Fibroblast of villous mesenchyme (primary cell): ENCODE measurements around the gene UNC50. TPM values are rescaled to one million over a fixed set of nuclear protein-coding genes. Genes with fewer than 3 reads are reported as not detected.

ENCODE experiments used
- DNase-seq: peaks from one replicate; pipeline ENCODE4 v3.0.0-alpha.2; 2010; ENCODE audit warnings: low read depth
- H3K4me3 ChIP-seq: 2 replicates; pipeline ENCODE4 v1.5.1; 2011; ENCODE audit warnings: low read depth, mild to moderate bottlenecking, low read length
- total RNA-seq: library from RNA; depleted of rRNA; stranded (reverse); fragments of >200 nt; gene quantifications from 2 replicates; pipeline ENCODE4 v1.2.3, GENCODE V29; 2012
- TF ChIP-seq, protein P1 (sequence below): IDR thresholded peaks from 2 replicates; pipeline ENCODE4 v1.5.1; 2012; ENCODE audit warnings: low read depth, mild to moderate bottlenecking, low read length; ENCODE audit not compliant: insufficient read depth

Gene UNC50, protein sequence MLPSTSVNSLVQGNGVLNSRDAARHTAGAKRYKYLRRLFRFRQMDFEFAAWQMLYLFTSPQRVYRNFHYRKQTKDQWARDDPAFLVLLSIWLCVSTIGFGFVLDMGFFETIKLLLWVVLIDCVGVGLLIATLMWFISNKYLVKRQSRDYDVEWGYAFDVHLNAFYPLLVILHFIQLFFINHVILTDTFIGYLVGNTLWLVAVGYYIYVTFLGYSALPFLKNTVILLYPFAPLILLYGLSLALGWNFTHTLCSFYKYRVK
- 30.6 and 46.2 TPM in 2 replicates for total RNA-seq

DNA sequence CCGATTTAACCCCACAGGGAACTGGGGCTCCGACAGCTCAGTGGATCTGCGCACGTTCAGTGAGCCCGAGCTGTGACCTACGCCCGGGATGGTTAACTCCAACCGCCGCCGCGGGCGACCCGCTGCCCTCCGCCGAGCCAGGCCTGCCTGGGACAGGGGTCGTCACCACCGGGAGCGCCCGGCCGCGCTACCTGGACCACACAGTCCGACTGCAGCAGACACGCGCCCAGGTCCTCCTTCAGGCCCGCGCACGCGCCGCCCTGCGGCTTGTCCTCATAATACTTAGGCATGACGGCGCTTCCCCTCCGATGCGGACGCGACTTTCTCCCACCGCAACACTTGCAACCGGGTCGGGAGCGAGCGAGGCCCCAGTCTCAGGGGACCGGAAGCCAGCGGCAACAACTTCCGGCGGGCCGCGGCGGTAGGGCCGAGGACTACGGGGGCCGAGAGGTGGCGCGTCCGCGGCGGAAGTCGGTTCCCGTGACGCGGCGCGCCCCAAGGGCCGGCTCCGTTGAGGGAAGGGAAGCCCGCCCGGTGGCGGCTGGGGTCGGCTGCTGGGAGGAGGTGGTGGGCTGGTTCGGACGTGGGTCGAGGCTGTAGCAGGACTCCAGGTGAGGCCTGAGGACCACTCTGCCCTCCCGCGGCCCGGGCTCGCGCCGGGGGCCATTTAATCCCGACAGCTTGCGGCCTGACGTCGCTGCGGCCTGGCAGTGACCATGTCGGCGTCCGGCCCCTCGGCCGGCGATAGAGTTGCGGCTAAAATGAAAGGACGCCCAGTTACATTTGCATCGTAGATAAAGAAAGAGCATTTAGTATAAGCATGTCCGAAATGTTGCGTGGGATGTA lies at the start of gene UNC50, which contains the start of gene COA5:
TSS of gene UNC50 (plus strand) at position 474 of the 846 bp plus-strand sequence. CDS start 1,171 bp downstream, outside the sequence.
TSS of gene COA5 (minus strand) at position 397 of the 846 bp plus-strand sequence. CDS start at position 290, 107 bp downstream.
- peak within 1 kb of the TSS; percentile 88 for H3K4me3 ChIP-seq
- peak; percentile 95 for DNase-seq
- TF ChIP-seq, protein P1, sequence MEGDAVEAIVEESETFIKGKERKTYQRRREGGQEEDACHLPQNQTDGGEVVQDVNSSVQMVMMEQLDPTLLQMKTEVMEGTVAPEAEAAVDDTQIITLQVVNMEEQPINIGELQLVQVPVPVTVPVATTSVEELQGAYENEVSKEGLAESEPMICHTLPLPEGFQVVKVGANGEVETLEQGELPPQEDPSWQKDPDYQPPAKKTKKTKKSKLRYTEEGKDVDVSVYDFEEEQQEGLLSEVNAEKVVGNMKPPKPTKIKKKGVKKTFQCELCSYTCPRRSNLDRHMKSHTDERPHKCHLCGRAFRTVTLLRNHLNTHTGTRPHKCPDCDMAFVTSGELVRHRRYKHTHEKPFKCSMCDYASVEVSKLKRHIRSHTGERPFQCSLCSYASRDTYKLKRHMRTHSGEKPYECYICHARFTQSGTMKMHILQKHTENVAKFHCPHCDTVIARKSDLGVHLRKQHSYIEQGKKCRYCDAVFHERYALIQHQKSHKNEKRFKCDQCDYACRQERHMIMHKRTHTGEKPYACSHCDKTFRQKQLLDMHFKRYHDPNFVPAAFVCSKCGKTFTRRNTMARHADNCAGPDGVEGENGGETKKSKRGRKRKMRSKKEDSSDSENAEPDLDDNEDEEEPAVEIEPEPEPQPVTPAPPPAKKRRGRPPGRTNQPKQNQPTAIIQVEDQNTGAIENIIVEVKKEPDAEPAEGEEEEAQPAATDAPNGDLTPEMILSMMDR, result no peak

DNA sequence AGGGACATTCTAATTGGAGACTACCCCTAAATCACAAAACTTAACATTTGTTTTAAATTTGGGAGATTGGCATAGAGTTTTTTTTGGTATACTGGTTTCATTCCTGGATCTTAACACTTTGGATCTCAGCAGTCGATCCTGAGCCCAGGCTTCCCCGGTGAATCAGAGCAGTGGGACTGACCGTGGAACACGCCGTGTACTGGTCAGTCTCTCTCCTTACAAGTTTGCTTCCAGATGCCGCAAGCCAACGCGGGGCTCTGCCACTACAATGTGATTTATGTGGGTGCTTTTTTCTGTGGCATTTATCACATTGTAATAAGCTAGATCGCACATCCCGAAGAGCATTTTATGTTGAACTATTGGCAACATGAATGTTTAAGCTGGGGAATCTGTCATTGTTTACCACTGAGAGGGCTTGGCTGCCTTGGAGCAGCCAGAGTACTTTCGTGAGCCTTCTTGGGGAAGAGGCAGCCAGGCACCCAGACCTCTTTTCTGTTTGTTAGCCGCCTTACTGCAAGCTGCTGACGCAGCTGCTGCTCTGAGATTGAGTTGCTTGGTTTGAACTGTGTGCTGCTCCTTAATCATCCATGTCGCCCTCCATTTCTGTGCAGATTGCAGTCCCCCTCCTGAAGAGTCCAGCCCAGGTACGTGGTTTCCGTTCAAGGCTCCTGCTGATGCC lies 49.4 kb upstream of the UNC50 start:
- TF ChIP-seq, protein P1, result no peak
- no peak for DNase-seq
- no peak overlapping the region for H3K4me3 ChIP-seq

DNA sequence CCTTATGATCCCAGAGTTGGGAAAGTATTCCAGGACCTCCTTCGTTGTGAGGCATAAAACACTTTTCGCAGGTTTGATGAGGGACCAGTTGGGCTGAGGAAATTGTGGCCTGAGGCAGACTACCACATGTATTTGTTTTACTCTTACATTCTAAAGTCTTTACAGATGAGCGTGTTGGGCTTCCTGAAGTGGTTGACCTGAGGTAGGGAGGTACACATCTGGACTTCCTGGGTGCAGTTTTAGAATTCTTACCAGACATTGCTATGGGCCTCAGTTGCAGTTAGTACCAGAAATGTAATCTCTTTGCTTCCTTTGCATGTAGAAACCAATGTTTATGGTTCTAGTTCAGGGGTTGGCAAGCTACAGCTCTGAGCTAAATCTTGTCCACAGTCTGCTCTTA lies 48.8 kb upstream of the UNC50 start:
- no peak overlapping the region for H3K4me3 ChIP-seq
- DNase-seq, result peak; percentile 5
- TF ChIP-seq, protein P1, result no peak

DNA sequence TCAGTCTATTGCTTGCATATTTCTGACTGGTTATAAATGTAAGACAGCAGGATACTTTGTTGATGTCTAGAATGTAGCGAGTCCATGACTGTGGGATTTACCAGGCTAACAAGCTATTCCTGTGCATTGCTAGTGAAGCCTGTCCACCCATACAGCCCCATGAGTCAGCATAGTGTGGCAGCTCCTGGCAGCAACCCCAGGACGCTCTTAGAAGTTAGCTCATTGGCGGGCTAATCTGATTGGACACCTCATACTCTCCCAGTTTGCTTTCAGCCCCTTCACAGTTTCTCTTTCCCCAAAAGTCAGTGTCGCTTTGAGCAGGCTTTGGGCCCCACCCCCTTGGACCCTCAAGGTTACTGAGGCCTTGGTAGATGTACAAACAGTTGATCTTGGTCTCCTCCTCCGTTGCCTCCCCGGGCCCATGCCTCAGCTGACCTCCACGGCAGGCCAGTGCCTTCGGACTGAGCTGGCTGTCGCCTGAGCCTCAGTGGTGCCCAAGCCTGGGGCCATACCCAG lies 48.1 kb upstream of the UNC50 start:
- peak; percentile 81 for DNase-seq
- TF ChIP-seq, protein P1, result no peak
- no peak overlapping the region for H3K4me3 ChIP-seq

DNA sequence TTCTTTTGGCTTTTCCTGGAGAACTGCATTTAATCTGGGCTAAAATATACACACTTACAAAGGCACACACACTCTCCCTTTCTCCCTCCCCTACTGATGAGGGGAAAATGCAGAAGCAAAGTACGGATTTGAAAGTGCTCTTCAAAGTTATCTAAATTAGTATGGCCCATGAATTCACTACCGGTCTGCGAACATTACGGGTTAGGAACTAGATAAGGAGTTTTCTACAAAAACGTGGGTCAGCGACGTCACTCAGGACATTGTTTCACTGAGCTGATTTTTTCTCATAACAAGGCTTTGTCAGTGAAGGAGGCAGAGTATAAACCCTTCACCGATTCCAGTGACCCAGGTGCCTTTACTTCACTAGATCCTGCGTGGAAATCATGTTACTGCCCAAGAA lies 47.4 kb upstream of the UNC50 start:
- TF ChIP-seq, protein P1, result no peak
- no peak for DNase-seq

DNA sequence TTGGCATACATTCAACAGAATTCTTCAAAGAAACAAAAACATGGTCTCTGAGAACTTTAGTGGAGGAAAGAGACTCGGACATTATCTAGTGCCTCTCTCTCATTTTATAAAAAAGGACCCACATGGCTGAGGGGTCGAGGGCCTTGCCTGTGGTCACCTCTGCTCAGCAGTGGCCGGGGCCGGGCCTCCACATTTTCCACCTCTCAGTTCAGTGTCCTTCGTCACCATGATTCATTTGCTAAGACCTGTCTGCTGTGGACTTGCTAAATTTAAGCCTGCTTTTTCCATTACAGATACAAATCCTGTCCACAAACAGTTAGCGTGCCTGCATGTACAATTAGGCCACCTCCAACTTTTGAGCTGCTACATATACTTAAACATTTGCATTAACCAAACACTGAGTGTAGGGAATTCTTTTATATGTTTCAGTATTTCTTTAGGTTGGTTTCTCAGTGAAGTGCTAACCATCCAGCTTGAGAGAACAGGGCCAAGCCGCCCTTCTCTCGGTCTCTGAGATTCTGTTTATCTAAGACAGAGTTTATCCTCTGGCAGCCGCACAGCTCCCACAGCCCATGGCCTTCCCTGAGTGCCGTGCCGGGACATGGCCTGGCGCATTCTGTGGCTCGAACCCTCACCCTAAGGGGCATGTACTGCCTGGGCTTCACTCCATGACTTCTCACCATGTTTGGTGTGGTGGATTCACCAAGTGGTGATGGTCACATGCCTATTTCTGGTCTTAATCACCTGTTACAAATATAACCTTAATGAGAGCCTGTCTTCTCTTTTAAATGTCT lies 46.3 kb upstream of the UNC50 start:
- H3K4me3 ChIP-seq, result no peak overlapping the region
- TF ChIP-seq, protein P1, result no peak
- no peak for DNase-seq

More for the DNA sequence above, 47.4 kb upstream of the UNC50 start:
- H3K4me3 ChIP-seq, result no peak overlapping the region
